Mucosa of stomach (tissue), 1 donor: ENCODE data around the gene MT1G.

ENCODE experiments used
- H3K27me3 ChIP-seq: one replicate; pipeline ENCODE4 v1.7.0; 2013; ENCODE audit warnings: mild to moderate bottlenecking, low read length; ENCODE audit not compliant: control insufficient read depth, insufficient read depth
- H3K36me3 ChIP-seq: one replicate; pipeline ENCODE4 v1.7.0; 2013; ENCODE audit warnings: low read length; ENCODE audit not compliant: control insufficient read depth, insufficient read depth
- H3K4me1 ChIP-seq: one replicate; pipeline ENCODE4 v1.7.0; 2013; ENCODE audit warnings: mild to moderate bottlenecking, low read length; ENCODE audit not compliant: control insufficient read depth, insufficient read depth
- H3K4me3 ChIP-seq: one replicate; pipeline ENCODE4 v1.7.0; 2013; ENCODE audit warnings: low read length
- H3K9ac ChIP-seq: one replicate; pipeline ENCODE4 v1.7.0; 2013; ENCODE audit warnings: mild to moderate bottlenecking, low read length, moderate library complexity
- H3K9me3 ChIP-seq: one replicate; pipeline ENCODE4 v1.7.0; 2013; ENCODE audit warnings: mild to moderate bottlenecking, low read length, moderate library complexity; ENCODE audit not compliant: control insufficient read depth
- donor health status: Pancreatic carcinoma.

The MT1G gene

DNA sequence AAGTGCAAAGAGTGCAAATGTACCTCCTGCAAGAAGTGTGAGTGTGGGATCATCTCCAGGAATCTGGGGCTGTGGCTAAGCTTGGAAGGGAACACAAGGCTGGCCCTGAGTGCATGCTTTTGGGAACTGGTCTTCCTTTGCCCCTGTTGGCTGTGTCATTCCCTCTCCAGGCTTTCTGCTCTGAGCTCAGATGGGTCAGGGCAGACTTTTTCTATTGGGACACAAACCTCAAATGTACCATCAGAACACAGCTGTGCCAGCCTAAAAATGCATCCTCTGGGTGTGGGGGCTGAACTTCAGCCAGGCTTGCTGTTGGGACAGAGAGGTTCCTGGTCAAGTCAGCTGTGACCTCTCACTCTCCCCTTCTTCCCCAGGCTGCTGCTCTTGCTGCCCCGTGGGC lies 15.3 kb downstream of the MT1G start:
- Histone ChIP-seq H3K9me3 (no peaks in the 10 kb centered on the region), H3K4me3 (no peak overlapping the region), H3K9ac (no peak overlapping the region), H3K36me3 (no peaks in the 10 kb centered on the region), H3K27me3 (peaks cover 2% of the 10 kb centered on the region), H3K4me1 (peaks cover 27% of the 10 kb centered on the region)

DNA sequence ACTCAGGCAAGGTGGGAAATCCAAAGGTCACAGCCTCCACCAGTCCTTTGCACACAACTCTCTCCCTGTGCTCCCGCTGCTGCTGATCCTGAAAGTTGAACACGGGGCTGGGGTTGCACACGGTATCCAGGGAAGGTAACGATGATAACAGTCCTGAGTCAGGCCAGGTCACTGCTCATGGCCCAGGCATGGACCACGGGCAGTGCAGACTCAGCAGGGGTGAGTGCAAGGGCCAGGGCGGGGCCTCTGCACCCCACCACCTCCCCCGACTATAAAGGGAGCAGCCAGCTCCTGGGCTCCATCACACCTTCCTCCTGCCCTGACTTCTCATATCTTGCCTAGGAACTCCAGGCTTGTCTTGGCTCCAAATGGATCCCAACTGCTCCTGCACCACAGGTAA lies 16.3 kb downstream of the MT1G start, which contains the start of gene MT1B:
TSS of gene MT1B (plus strand) at position 301 of the 400 bp plus-strand sequence. CDS start at position 369, 68 bp downstream.
- H3K4me3 ChIP-seq, result no peak within 1 kb of the TSS
- H3K9ac ChIP-seq, result no peak within 1 kb of the TSS
- H3K27me3 ChIP-seq, result peaks cover 5% of the 10 kb centered on the region
- H3K9me3 ChIP-seq, result no peaks in the 10 kb centered on the region
- H3K4me1 ChIP-seq, result peaks cover 29% of the 10 kb centered on the region
- H3K36me3 ChIP-seq, result no peaks in the 10 kb centered on the region

DNA sequence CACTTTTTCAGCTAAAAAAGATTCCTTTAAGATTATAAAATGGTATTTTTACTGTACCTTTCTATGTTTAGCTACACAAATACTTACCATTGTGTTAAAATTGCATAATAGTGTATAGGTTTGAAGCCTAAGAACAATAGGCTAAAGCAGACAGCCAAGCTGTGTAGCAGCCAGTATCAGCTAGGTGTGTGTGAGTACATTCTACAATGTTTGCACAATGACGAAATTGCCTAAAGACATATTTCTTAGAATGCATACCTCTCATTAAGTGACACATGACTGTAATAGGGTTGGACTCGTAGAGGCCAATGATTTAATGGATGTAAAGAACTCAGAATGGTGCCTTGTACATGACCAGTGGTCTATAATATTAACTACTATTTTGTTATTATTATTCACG lies 18.0 kb downstream of the MT1G start:
- no peaks in the 10 kb centered on the region for H3K36me3 ChIP-seq
- H3K27me3 ChIP-seq, result peaks cover 5% of the 10 kb centered on the region
- H3K9ac ChIP-seq, result no peak overlapping the region
- H3K9me3 ChIP-seq, result no peaks in the 10 kb centered on the region
- no peak overlapping the region for H3K4me3 ChIP-seq
- H3K4me1 ChIP-seq, result peaks cover 38% of the 10 kb centered on the region

DNA sequence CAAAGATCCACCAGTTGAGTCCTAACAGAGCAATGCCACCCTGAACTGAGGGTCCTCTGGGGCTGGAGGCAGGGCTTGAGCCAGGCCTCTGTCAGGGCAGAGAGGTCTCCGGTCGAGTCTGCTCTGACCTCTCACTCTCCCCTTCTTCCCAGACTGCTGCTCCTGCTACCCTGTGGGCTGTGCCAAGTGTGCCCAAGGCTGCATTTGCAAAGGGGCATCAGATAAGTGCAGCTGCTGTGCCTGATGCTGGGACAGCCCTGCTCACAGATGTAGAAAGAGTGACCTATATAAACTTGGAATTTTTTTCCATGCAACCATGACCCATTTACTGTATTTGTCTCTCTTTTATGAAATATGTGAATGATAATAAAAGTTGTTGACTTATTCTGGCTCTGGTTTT lies 18.6 kb downstream of the MT1G start:
- H3K27me3 ChIP-seq, result peaks cover 5% of the 10 kb centered on the region
- peaks cover 38% of the 10 kb centered on the region for H3K4me1 ChIP-seq
- no peaks in the 10 kb centered on the region for H3K9me3 ChIP-seq
- H3K9ac ChIP-seq, result no peak overlapping the region
- H3K4me3 ChIP-seq, result no peak overlapping the region
- H3K36me3 ChIP-seq, result no peaks in the 10 kb centered on the region

- H3K4me1 ChIP-seq, result peaks cover 50% of the 10 kb centered on the region
- H3K36me3 ChIP-seq, result no peaks in the 10 kb centered on the region
- peaks cover 10% of the 10 kb centered on the region for H3K27me3 ChIP-seq
- no peaks in the 10 kb centered on the region for H3K9me3 ChIP-seq
- H3K9ac ChIP-seq, result no peak overlapping the region
- H3K4me3 ChIP-seq, result no peak overlapping the region
Observed at GRCh38 chr16:56647641-56648431, 20.0 kb downstream of the MT1G start.

DNA sequence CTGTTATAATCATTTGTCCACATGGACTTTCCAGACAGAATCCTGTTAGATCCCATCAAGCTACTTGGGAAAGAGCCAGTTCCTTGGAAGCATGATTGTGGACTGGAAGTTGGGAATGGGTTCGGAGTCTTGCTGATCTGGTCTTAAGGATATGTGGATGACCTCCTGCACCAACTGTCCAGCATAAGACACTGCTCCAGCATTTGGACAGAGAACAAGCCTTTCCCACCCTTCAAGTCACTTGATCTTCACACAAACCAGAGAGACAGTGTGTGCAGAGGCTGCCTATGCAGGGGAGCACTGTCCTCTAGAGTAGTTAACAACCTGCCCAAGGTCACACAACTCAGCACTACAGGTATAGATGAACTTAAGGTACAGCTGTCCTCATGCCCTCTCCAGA lies 22.0 kb downstream of the MT1G start:
- H3K4me3 ChIP-seq, result no peak overlapping the region
- no peaks in the 10 kb centered on the region for H3K36me3 ChIP-seq
- peaks cover 54% of the 10 kb centered on the region for H3K4me1 ChIP-seq
- H3K9ac ChIP-seq, result no peak overlapping the region
- peaks cover 10% of the 10 kb centered on the region for H3K27me3 ChIP-seq
- no peaks in the 10 kb centered on the region for H3K9me3 ChIP-seq

DNA sequence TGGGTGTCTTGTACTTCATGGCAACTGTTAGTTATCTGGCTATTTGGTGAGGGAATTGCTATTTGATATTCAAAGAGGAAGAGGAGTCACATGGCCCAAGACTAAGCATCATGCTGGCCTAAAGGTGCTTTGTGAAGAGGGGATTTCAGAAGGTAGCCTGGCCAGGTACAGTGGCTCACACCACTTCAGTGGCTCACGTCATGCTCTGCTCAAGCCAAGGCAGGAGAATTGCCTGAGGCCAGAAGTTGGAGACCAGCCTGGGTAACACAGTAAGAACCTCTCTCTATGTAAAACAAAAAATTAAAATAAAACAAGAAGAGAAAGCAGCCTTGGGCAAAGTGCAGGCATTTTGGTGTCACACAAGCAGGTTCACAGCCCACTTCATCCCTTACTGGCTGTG lies 22.6 kb downstream of the MT1G start:
- Histone ChIP-seq H3K27me3 (peaks cover 10% of the 10 kb centered on the region), H3K9me3 (no peaks in the 10 kb centered on the region), H3K9ac (no peak overlapping the region), H3K4me3 (no peak overlapping the region), H3K4me1 (peaks cover 52% of the 10 kb centered on the region), H3K36me3 (no peaks in the 10 kb centered on the region)

- Histone ChIP-seq H3K4me1 (peaks cover 48% of the 10 kb centered on the region), H3K27me3 (peaks cover 10% of the 10 kb centered on the region), H3K36me3 (no peaks in the 10 kb centered on the region), H3K4me3 (no peak overlapping the region), H3K9ac (peak overlapping the region; percentile 29), H3K9me3 (no peaks in the 10 kb centered on the region)
Observed at GRCh38 chr16:56643833-56644232, 24.0 kb downstream of the MT1G start.

GRCh38 chr16:56643080-56643778 lies 24.6 kb downstream of the MT1G start:
- Histone ChIP-seq H3K4me1 (peaks cover 52% of the 10 kb centered on the region), H3K9me3 (no peaks in the 10 kb centered on the region), H3K27me3 (peaks cover 10% of the 10 kb centered on the region), H3K36me3 (no peaks in the 10 kb centered on the region), H3K4me3 (peak overlapping the region; percentile 7), H3K9ac (peak overlapping the region; percentile 29)

- H3K4me3 ChIP-seq, result no peak overlapping the region
- H3K27me3 ChIP-seq, result peaks cover 17% of the 10 kb centered on the region
Observed at GRCh38 chr16:56641166-56641565, 26.7 kb downstream of the MT1G start.

GRCh38 chr16:56640076-56640475 lies 27.8 kb downstream of the MT1G start:
- Histone ChIP-seq H3K9ac (no peak overlapping the region), H3K9me3 (no peaks in the 10 kb centered on the region), H3K27me3 (peaks cover 28% of the 10 kb centered on the region), H3K4me1 (peaks cover 43% of the 10 kb centered on the region), H3K36me3 (no peaks in the 10 kb centered on the region), H3K4me3 (no peak overlapping the region)

More at GRCh38 chr16:56641166-56641565, 26.7 kb downstream of the MT1G start:
- no peaks in the 10 kb centered on the region for H3K36me3 ChIP-seq
- peaks cover 47% of the 10 kb centered on the region for H3K4me1 ChIP-seq
- H3K9ac ChIP-seq, result no peak overlapping the region
- no peaks in the 10 kb centered on the region for H3K9me3 ChIP-seq

GRCh38 chr16:56639045-56639444 lies 28.8 kb downstream of the MT1G start:
- no peaks in the 10 kb centered on the region for H3K36me3 ChIP-seq
- H3K9ac ChIP-seq, result no peak overlapping the region
- H3K27me3 ChIP-seq, result peaks cover 38% of the 10 kb centered on the region
- no peak overlapping the region for H3K4me3 ChIP-seq
- peaks cover 47% of the 10 kb centered on the region for H3K4me1 ChIP-seq
- no peaks in the 10 kb centered on the region for H3K9me3 ChIP-seq
